ENCODE results near the gene RND3.

Gene RND3

DNA sequence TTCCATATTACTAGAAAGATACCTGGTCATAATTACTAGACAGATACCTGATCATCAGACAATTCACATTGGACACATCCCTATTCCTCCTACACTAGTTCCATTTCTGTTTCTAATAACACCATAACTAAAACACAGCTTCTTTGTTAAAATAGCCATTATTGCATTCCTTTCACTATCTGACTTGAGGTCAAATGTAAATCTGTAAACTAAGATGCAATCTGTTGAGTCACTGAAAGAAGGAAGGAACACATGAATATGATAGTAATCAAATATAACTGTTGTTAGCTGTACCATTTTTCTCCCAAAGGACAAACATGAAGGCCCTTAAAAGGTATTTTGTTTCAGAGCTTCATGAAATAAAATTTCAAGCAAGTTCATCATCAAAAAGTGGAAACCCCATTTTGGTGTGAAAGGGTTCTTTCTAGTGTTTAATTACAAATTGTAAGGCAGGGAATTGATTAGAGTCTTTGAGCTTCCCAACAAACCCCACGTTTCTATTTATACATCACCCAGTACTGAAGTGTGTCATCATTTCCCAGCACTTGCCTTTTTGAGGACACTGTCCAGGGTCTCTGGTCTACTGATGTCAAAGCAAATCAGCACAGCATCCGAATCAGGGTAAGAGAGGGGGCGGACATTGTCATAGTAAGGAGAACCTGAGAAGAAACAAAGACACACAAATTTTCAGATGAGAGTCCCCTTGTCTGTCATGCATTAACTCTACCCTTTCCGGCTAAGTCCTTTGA, 13.0 kb downstream of the RND3 start:
- DNase-seq: no peak

DNA sequence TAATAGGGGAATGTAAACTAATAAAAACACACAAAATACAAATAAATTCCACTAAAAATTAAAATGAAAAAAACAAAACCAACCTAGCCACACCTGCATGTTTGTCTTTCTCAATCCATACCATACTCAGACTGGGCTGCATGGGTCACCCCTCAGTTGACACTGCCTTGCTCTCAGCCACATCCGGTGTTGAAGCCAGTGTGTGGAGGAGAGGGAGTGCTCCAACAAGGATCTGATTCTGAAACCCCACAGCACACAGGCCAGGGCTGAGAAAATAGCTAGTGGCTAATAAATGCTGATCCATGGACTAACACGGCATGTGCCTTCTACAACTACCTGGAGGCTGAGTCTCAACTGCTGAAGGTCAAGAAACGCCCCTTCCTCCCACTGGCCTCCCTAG, 13.7 kb downstream of the RND3 start:
- no peak for DNase-seq

DNA sequence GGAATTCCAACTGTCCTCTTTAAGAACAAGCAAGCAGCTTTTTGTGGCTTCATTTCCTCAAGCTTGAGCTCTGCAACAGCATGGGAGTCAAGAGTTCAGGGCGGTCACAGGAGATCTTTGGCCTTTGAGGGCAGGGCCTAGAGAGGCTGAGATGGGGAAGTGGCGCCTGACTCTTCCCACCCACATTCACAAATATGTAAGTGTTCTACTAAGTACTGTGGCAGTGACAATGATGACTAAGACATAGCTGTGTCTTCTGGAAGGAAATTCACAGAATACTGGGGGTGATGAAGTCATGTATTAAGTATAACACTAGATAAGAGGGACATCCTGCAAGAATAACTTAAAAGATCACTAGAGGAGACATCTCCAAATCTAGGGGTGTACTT, 15.0 kb downstream of the RND3 start:
- no peak for DNase-seq

DNA sequence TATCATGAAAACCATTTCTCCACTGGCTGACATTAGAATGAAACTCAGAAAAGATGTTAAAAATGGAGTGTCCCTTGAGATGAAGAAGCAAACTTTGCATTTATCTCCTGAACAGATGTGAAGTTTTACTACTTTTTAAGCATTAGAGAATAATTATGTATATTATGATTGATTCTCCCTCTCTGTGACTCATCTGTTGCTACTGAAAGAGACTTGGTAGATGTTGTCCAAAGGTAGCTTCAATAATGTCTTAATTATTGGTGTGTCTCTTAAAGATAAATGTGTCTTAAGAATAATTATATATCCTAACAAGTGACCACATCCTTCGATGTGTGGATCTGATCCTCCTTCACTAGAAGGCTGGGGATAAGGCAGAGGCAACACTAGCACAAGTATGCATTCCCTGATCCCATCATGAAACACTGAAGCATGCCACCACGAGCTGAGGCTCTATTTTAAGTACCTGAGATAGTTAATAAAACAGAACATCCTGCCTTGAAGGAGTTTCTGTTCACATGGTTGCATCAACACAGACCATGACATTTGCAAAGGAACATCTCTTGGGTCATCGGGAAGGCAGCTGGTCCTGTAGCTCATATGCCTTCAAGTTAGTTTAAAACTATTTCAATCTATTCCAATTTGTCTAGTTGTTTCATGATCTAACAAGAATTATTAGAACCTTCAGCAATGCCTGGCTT, 15.5 kb downstream of the RND3 start:
- DNase-seq: no peak

DNA sequence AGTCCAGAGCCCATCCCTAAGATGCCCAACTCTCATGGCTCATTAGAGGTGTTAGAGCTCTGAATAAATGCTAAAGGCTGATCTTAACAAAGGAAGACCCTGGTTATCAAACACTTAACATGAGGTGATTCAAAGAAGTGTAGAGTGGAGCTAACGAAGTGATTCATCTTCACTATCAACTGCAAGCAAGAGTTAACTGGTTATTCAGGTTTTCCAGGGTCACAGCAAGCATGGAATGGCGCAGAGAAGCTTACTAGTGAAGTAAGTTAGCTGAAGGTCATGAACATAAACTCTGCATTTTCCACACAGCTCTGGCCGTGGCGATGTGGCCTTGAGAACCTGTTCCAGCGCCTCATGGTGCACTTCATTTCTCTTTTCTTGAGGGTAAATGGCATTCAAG, 17.0 kb downstream of the RND3 start:
- DNase-seq: no peak

DNA sequence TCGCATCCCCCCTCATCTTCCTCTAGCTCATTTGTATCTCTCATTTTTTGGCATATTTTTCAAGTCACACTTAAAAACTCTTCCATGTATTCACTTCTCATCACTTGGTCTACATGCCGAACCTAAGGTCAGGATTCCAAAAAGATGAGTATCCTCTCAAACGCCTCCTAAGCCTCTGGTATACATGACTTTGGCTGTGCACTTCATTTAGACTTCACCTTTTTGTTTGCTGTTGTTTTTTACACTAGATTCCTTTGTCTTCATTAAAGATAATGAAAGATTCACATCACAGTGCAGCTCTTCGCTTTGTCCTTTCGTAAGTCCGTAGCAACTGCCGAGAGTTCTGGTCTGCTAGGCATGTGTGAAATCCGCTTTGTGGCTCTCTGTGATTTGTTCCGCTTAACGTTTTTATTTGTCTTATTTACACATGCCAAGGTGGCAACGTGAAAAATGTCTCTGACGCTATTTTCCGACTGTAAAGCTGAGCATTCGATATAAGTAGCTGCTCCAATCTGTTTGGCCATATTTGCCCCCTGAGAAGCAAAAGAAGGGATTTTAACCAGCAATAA, 17.7 kb downstream of the RND3 start:
- DNase-seq: no peak

DNA sequence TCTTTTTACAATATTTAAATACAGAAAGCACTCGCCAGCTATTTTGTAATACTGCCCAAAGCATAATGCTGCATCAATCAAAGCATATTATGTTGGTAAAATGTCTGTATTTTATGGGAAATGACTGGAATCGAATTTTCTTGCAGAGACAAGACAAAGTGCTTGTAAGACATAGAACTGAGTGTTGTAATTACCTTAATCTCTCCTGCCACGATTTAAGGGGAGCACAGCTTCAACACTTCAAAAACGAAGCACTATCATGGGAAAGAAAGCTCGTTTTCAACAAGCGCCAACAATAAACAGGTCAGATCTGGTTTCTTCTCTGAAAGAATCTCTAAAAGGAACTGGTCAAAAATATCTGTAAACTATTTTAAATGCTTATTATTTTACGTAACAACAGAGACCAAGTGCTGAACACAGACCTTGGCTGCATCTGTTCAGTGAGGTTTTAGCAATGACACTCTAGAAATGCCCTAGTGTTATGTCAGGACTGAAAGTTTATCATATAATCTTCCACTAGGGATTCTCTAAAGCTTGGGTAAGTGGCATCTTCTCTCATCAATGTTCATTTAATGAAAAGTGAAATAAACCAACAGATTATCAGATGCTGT, 19.0 kb downstream of the RND3 start:
- DNase-seq: no peak

DNA sequence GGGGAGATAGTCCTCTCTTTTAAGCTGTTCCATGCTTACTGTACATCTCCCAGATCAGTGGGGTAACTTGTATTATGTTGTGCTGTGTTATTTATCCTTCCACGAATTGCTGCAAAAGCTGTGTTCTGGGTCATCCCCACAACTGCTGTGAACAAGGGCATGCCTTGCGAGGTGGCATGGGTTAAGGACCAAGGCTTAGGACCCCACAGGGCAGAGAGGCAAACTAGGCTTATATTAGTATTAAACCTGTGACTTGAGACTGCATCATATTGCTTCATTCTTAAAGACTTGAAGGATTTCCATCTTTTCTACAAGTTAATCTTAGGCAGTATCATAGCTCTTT, 19.9 kb downstream of the RND3 start:
- DNase-seq: no peak

DNA sequence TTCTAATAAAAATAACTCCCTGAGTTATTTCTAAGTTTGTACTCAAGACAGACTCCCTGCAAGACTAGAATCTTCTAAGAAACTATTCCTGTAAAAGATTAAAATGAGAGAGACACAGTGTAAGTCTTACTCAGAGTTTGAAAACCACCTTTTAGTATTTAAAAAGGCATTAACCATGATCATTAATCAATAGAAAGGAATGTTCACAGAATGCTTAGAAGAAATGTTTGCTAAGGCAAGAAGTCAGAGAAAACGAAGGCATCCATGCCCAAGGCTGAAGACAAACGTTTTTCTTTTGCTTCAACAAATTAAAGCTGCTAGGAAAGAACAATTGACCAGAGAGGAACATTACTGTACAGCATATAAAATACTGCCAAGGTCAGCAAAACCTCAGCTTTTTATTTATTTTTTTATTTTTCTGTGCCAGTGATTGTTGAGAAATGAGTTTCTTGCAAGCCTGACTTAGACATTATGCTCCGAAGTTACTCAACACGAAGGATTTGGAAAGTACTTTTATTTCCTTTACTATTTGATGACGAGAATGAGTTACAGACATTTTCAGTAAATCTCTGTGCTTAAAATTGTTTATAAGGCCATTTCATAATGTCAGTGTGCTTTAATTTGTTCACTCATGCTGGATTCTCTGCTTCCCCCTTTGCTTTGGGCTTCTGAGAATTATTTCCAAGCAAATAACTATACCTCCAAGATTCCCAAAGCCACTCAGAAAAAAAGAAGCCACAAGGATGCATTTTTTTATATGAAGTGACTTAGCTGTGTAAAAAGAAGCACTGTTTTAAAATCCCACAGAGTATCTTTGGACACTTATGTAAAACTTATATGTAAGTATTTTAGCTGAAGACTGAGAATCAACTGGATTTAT, 20.5 kb downstream of the RND3 start:
- no peak for DNase-seq

DNA sequence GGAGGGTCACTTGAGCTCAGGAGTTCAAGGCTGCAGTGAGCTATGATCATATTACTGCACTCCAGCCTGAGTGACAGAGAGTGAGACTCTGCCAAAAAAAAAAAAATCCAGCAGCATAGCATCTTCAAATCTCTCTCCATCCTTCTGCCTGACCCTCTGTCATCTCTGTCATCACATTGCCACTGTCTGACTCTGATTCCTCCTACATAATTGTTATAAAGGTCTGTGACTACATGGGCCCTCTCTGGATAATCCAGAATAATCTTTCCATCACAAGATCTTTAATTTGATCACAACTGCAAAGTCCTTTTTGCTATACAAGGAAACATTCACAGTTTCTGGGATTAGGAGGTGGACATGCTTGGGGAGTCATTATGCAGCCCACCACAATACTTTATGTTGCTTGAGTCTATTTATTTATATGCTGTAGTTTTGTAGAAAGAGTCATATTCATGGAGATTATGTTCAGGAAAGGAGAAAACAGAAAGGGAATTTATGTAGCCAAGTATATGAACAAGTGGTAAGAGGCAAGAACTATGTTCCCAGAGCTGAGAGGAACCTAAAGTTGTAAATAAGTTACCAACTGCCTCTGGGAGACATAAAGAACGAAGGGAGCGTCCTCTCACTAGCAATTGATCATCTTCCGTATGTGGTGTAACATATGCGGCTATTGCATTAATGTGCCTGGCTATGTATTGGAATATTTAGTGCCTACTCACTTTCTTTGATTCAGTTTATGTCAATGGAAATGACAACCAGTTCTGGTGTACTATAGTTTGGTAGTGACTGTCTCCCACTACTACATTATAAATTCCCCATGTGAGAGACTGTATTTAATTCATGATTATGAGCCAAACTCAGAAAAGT, 21.5 kb downstream of the RND3 start:
- DNase-seq: no peak

DNA sequence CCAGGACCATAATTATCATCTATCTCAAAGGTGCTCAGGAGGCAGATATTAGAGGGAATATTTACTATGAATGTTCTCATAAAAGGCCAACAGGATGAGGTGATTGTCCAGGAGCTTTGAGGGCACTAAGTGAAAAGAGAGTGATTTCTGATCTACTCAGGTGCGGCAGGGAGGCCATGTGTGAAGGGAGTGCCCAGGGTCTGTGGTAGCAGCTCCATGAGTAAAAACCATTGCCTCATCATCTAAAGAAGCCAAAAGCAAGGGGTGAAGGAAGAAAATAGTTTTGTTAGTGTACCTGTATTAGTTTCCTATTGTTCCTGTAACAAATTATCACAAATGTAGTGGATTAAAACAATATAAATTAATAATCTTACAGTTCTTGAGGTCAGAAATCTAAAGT, 22.5 kb downstream of the RND3 start:
- no peak for DNase-seq

DNA sequence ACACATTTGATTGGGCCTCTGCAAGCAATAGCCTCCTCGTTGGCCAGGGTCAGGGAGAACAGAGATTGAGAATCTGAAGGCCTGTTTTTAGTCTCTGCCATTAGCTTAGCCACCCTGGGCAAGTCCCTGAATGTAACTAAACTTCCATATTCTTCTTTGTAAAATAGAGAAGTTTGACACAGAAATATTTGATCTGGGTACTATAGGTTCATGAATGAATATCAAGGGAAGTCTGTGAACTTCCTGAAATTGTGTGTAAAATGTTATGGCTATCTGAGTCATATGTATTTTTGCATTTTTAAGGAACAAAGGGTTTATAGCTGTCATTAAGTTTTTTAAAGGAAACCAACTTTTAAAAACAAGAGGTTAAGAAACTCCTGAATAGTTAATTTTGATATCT, 23.2 kb downstream of the RND3 start:
- no peak for DNase-seq

DNA sequence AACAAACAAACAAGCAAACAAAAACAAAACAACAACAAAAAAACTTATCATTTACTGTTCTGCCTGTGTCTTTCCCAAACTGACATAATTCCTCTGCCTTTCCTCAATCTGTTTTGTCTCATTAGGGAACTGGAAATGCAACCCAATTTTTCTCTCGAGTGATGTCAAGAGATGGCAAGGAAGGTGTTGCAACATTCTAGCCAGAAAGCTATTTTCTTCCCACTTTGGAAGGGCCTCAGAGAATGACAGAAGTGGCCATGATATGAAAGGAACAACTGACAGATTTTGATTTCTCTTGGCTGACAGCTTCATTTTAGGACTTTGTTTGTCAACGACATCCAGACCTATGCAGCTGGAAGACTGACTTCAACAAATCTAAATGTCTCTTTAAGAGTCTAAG, 24.7 kb downstream of the RND3 start:
- DNase-seq: no peak

DNA sequence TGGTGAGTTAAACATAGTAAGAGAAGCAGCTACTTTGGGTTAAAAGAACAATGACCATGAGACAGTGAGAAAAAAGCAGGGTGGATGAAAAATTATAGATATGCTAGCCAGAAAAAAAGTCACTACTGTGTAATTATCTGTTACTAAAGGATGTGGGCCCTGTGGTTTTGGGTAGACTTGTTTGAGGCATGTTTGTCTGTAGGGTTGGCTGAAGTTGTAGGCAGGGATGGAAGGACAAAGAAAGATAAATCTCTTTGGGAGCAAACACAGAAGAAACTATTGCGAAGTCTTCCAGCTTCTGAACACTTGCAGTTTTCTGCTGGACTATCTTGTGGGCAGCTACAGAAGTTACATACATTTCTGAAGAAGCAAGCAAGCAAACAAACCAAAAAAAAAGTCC, 28.2 kb downstream of the RND3 start:
- no peak for DNase-seq

DNA sequence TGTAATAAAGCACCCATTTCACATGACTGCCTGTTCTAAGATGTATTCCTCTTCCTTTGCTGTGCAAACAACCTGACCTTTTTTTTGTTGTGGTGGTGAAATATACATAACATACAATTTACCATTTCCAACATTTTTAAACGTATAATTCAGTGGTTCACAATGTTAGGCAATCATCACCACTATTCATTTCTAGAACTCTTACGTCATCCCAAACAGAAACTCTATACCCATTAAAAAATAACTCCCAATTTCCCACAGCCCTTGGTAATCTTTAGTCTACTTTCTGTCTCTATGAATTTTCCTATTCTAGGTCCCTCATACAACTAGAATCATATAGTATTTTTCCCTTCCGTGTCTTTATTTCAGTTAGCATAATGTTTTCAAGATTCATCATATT, 36.7 kb downstream of the RND3 start:
- DNase-seq: no peak

DNA sequence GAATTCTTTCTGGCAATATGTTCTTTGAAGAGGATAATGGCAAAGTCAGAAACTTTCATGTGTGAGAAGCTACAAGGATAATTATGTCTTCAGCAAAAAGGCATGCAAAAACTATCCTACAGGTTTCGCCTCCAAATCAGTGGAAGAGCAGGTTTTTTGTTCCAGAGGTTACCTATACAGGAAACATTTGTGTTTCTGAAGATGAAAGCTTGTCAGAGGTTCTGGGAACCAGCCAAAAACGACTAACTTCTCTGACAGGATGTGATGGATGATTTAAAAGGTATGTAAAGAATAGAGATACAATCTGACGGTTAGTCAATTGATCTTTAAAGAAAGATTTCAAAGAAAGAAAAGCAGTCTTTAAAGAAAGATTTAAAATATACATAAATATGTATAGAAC, 37.6 kb downstream of the RND3 start:
- no peak for DNase-seq

DNA sequence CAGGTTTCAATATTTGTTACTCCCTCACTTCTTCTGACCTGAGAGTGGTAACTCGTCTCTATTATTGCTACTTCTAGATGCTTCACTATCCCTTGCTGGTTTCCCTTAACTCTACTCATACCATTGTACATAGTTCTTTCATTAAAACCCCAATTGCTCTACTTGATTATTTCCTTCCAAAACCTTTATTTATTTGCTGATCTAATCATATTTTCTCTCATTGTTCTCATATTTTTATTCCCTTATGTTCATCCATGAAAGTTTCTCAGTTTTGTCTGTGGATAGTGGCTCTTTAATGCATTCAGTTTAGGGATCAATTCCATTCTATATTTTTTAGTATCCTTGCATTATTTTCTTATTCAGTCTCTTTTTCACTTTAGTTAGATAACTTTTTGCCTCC, 42.1 kb downstream of the RND3 start:
- DNase-seq: no peak

DNA sequence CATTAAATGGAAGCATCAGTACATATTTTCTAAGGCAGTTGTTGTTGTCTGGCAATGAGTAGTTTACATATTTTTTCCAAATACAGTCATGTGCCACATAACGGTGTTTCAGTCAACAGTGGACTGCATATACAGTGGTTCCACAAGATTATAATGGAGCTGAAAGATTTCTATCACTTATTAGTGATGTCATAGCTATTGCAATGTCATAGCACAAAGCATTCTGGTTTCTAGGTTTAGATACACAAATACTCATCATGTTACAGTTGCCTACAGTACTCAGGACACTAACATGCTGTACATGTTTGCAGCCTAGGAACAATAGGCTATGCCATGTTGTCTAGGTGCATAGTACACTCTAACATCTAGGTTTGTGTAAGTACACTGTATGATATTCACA, 45.0 kb downstream of the RND3 start:
- DNase-seq: no peak

DNA sequence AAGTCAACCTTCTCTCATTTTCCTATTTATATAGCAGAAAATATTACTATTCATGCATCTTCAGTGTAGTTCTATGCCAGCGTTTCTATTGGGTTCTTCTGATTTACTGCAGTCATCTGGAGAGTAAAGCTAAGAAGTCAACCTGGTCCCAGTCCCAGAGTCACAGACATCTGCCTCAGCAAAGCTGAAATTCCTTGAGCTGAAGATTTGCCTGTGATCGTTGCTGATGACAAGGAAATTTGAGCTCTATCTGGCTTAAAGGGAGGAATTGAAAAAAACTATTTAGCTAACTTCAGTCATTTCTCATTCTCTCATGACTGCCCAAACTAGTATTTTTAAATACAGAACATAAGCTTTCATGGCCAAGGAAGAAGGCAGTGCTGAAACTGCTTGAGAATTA, 45.7 kb downstream of the RND3 start:
- no peak for DNase-seq

DNA sequence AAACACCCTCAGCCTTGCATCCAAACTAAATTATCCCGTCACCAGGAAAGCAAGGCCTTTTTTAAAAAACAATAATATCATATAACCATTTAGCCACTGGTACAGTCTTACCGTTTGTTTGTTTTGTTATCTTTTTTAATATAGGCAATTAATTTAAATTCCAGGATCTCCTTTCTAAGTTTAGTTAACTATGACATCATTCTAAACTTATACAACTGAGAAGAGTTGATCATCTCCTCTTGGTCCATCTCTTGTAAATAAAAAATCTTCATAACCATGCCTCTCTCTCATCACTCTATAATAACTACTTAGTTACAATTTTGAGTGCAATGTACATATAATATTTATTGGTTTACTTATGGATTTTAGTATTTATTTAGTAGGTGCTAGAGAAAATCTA, 46.2 kb downstream of the RND3 start:
- DNase-seq: no peak

DNA sequence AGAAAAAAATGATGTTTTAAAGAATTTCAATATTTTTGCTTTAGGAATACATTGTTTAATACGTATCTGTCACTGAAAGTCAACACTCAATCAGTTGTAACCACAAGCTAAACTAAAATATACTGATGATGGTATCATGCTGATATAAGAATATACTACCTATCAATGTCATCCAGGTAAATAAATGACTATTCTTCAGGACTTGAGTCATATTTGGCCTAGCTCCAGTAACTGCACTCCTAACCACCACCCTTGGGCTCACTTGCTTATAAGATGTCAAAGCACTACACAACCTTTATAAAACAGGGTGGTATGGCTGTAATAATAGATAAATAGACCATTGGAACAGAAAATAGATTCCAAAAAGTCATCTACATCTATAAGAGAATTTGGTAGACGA, 48.8 kb downstream of the RND3 start:
- DNase-seq: no peak

DNA sequence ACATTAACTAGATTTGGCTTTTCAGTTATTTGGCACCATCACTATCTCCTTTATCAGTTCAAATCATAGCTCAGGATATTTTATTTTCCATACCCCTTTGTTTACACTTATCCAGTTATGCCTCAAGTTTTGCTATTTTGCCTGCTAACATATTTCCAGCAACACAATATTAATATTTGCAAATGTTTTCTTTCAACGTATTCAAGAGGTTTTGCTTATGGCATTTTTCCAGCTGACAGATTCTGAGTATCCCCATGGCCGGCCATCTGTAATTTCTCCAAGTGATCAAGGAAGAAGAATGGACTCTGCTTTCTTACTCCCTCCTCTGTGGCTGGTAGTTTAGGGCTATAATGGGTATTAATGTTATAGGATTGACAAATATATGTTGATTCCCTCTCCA, 49.4 kb downstream of the RND3 start:
- DNase-seq: no peak

DNA sequence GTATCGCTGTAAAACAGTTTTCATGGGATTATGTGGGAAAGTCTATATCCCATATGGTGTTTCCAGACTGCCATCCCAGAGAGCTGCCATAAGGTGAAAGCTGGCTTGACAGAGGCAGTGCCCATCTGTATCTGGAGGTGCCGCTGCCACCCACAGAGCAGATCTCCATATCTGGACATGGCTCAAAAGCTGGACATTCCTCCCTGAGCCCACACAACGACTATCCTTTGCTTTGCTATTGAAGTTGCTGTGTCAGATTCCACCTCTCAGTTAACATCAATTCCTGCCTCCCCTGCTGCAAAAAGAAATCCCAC, 55.2 kb downstream of the RND3 start:
- no peak for DNase-seq

Data from SHP77 (cell line).